Left lung (tissue), 10 donors: ENCODE measurements around the gene TOMM70. TPM values are rescaled to one million over a fixed set of nuclear protein-coding genes. Genes with fewer than 3 reads are reported as not detected.
A peak's percentile ranks its signal among the peaks of the same experiment; 100 is the strongest.

Source experiments
- ATAC-seq: fragments of 200-7000 bp; cut with Tn5 transposase; one replicate; pipeline ENCODE4 v1.9.1; 2020; ENCODE audit warnings: moderate library complexity
- DNase-seq, 4 donors: peaks; one replicate each; pipeline ENCODE4 v3.0.0-alpha.2; 2013 to 2020
- H3K27ac ChIP-seq, 2 donors: fragments of 200-600 bp; sonication (generic) in 1 of 2; one replicate each; pipeline versions ENCODE4 v1.5.0 to v1.8.0; 2020 to 2021
- H3K27me3 ChIP-seq, 2 donors: fragments of 200-600 bp; sonication (generic) in 1 of 2; one replicate each; pipeline versions ENCODE4 v1.5.0 to v1.8.0; 2020 to 2021
- H3K36me3 ChIP-seq, 2 donors: fragments of 200-600 bp; sonication (generic) in 1 of 2; one replicate each; pipeline versions ENCODE4 v1.5.0 to v1.8.0; 2020 to 2021
- H3K4me1 ChIP-seq, 2 donors: fragments of 200-600 bp; one replicate each; pipeline ENCODE4 v1.8.0; 2021
- H3K4me3 ChIP-seq, 2 donors: fragments of 200-600 bp; sonication (generic) in 1 of 2; one replicate each; pipeline versions ENCODE4 v1.5.0 to v1.8.0; 2020 to 2021; ENCODE audit warnings: mild to moderate bottlenecking in 1 of 2
- H3K9me3 ChIP-seq, 2 donors: fragments of 200-600 bp; sonication (generic) in 1 of 2; one replicate each; pipeline versions ENCODE4 v1.5.0 to v1.8.0; 2020 to 2021
- intact Hi-C, 2 donors: fragments of 100-400 bp; cut with DNase I; formaldehyde crosslinking; loops; one replicate each; pipeline versions ENCODE4 v1.11.2 to v1.14.2; 2022
- polyA plus RNA-seq, 6 donors: library from polyadenylated mRNA; unstranded; fragments of 120-200 nt; gene quantifications; one replicate each; pipeline ENCODE4 v1.2.1, GENCODE V29; 2013; ENCODE audit not compliant: insufficient read length in 6 of 6
- total RNA-seq, 2 donors: library from RNA; stranded (reverse); fragmentation: NEBNext Ultra II Directional; extraction: Animal tissue kit (Norgen Biotek cat#: 25700); gene quantifications; one replicate each; pipeline ENCODE4 v1.2.1, GENCODE V29; 2021
- TF ChIP-seq, protein P1 (sequence below), 2 donors: fragments of 200-600 bp; sonication (generic) in 1 of 2; IDR thresholded peaks; one replicate each; pipeline versions ENCODE4 v1.5.0 to v1.8.0; 2021; ENCODE audit warnings: antibody characterized with exemption in 2 of 2
- donor health status: DM: no; HTN: yes; CAD: no.
- donor health status: DM: no; HTN: no; CAD: no.

Gene TOMM70
- total and polyA plus RNA-seq, 8 donors = 28.0 to 65.2 (median 59.4) TPM

DNA sequence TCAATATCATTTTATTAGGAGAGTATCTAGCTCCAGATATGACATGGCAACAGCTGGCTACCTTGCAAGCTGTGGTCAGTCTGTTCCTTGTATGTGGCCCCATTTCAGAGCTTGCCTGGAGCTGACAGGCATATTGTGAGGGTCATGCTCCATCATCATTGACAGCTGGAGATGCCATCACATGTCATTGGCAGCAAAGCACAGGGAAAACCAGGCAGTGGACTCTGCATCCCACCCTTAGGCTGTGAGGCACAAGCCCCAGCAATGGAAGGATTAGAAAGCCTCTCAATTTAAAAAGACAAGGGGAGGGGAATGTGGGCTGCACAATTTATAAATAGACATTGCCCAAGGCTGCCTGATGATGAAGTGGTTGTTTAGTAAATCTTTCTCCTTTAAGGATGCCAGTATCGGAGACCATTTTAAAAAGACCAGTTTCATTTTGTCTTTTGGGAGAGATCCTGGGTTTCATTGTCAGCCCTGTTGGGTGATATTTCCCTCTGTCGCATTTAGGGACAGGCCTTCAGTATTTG, 28.4 kb upstream of the TOMM70 start:
- Histone ChIP-seq H3K9me3 (no peaks in the 10 kb centered on the region), H3K4me3 (no peak overlapping the region), H3K4me1 (no peaks in the 10 kb centered on the region), H3K27ac (no peak overlapping the region), H3K36me3 (no peaks in the 10 kb centered on the region), H3K27me3 (no peaks in the 10 kb centered on the region)
- DNase-seq (peak in 2 of 4 donors; percentile 11 to 26), ATAC-seq (no peak)
- TF ChIP-seq, protein P1, sequence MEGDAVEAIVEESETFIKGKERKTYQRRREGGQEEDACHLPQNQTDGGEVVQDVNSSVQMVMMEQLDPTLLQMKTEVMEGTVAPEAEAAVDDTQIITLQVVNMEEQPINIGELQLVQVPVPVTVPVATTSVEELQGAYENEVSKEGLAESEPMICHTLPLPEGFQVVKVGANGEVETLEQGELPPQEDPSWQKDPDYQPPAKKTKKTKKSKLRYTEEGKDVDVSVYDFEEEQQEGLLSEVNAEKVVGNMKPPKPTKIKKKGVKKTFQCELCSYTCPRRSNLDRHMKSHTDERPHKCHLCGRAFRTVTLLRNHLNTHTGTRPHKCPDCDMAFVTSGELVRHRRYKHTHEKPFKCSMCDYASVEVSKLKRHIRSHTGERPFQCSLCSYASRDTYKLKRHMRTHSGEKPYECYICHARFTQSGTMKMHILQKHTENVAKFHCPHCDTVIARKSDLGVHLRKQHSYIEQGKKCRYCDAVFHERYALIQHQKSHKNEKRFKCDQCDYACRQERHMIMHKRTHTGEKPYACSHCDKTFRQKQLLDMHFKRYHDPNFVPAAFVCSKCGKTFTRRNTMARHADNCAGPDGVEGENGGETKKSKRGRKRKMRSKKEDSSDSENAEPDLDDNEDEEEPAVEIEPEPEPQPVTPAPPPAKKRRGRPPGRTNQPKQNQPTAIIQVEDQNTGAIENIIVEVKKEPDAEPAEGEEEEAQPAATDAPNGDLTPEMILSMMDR (IDR thresholded peaks at IDR 0.05) = no peak
- intact Hi-C loops = no loop called here

DNA sequence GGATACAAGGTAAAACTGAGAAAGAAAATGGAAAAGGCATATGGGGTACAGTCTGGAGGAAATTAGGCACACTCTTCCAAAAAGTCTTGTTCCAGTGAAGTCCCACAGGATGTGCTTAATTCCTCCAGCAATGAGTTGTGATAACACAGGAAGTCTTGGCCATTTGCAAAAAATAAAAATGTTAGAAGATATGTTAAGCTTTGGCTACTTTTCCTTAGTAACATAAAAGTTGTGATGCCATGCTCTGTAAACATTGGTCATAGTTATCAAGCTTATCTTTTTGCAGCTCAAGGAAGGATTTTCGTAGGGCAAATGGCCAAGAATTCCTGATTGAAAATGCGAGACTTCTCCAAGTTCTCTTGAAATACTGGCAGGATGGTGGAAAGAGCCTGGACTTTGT, 26.8 kb upstream of the TOMM70 start:
- ATAC-seq (no peak), DNase-seq (peak in 1 of 4 donors; percentile 61)
- intact Hi-C loops = no loop called here

DNA sequence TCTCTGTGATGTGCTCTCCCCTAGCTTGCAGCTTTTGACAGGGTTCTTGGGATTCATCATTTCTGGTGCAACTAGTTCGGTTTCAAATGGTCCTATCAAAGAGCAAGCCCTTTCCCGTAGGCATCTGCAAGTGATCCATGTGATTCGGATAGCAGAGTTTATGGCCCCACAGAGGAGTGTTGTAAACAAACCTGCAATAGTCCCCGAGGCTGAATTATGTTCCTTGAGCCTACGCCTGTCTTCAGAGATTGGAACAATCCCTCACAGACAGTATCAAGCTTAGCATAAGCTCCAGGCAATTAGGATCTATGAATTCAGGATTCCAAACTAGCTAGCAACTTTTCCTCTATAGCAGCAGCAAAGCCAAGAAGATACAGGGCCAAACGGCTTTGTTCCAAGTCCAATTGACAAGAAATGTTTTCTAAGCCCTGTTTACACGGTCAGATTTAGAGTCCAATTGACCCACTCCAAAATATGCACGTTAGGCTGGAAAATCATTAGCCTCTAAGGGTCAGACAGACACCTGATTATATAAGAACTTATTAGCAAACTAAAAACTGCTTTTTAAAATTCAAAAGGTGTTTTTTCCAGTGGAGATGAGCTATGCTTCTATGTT, 25.3 kb upstream of the TOMM70 start:
- intact Hi-C loops = no loop called here
- TF ChIP-seq, protein P1 (IDR thresholded peaks at IDR 0.05) = no peak
- Histone ChIP-seq H3K27ac (no peak overlapping the region), H3K4me1 (no peaks in the 10 kb centered on the region), H3K9me3 (no peaks in the 10 kb centered on the region), H3K4me3 (no peak overlapping the region), H3K27me3 (no peaks in the 10 kb centered on the region), H3K36me3 (no peaks in the 10 kb centered on the region)
- ATAC-seq (no peak), DNase-seq (no peak)

More for the DNA sequence above, 26.8 kb upstream of the TOMM70 start:
- TF ChIP-seq, protein P1 (IDR thresholded peaks at IDR 0.05) = no peak
- no peaks in the 10 kb centered on the region for H3K36me3 ChIP-seq
- H3K27me3 ChIP-seq = no peaks in the 10 kb centered on the region
- no peaks in the 10 kb centered on the region for H3K9me3 ChIP-seq
- H3K4me3 ChIP-seq = no peak overlapping the region
- no peak overlapping the region for H3K27ac ChIP-seq
- H3K4me1 ChIP-seq = no peaks in the 10 kb centered on the region

DNA sequence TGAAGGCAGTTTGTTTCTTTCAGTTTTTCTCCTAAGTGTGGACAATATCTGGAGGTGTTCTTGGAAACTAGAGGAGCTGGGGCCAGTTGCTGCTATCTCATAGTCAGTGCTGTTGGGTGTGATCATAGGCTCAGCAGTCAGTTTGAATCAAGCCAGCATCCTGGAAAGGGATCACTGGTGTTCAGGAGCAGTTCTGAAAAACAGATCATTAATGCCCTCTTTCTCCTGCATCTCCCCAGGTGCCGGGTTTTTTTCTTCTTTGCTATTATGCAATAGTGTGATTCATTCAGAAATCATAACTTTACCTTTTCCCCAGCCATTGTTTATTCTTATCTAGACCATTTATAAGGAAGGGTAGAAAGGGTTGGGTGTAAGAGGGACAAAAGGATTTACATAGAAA, 24.4 kb upstream of the TOMM70 start:
- H3K9me3 ChIP-seq = no peaks in the 10 kb centered on the region
- no peaks in the 10 kb centered on the region for H3K36me3 ChIP-seq
- intact Hi-C loops = no loop called here
- H3K4me1 ChIP-seq = no peaks in the 10 kb centered on the region
- ATAC-seq (no peak), DNase-seq (no peak)
- TF ChIP-seq, protein P1 (IDR thresholded peaks at IDR 0.05) = no peak
- no peak overlapping the region for H3K4me3 ChIP-seq
- H3K27me3 ChIP-seq = no peaks in the 10 kb centered on the region
- no peak overlapping the region for H3K27ac ChIP-seq

DNA sequence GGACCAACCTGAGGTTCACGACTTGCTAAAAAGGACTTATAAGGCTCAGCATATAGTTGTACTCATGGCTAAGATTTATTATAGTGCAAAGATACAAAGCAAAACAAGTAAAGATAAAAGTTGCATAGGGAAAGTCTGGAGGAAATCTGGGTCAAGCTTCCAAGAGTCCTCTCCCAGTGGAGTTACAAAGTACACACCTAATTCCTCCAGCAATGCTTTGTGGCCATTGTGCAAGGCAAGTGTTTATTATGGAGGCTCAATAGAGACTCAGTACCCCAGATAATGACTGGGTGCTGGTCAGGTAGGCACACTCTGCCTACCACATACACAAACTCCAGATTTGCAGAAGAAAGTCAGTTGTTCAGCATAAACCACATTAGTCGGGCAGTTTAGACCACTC, 23.4 kb upstream of the TOMM70 start:
- TF ChIP-seq, protein P1 (IDR thresholded peaks at IDR 0.05) = no peak
- Histone ChIP-seq H3K27ac (no peak overlapping the region), H3K4me1 (no peaks in the 10 kb centered on the region), H3K9me3 (no peaks in the 10 kb centered on the region), H3K36me3 (no peaks in the 10 kb centered on the region), H3K4me3 (no peak overlapping the region), H3K27me3 (no peaks in the 10 kb centered on the region)
- DNase-seq (no peak), ATAC-seq (no peak)
- intact Hi-C loops = no loop called here
